Common myeloid progenitor, CD34-positive (primary cell): ENCODE results near the gene CHCHD6. TPM values are rescaled to one million over a fixed set of nuclear protein-coding genes. Genes with fewer than 3 reads are reported as not detected.

Experiments
- CTCF ChIA-PET: fragments of 350-600 bp; sonication (Branson Sonifier 250); formaldehyde crosslinking; loops from one replicate; lab custom pipeline; 2021; ENCODE audit warnings: antibody characterized with exemption; lab: Charles Lee
- POLR2A ChIA-PET: fragments of 350-600 bp; sonication (Branson Sonifier 250); formaldehyde crosslinking; loops from one replicate; lab custom pipeline; 2021; ENCODE audit warnings: antibody characterized with exemption; lab: Charles Lee
- DNase-seq, 3 donors: peaks; one replicate each; pipeline versions ENCODE4 v3.0.0 to v3.0.0-alpha.2; 2013
- H3K27ac ChIP-seq, 2 experiments: 1 replicate in 1 of 2; 2 replicates in 1 of 2; pipeline ENCODE4 v1.7.0; 2013; ENCODE audit warnings: inconsistent platforms in 2 of 2, low read length in 2 of 2, mild to moderate bottlenecking in 2 of 2, low read depth in 1 of 2, moderate library complexity in 1 of 2; ENCODE audit not compliant: severe bottlenecking in 2 of 2, insufficient read depth in 1 of 2, poor library complexity in 1 of 2
- H3K27me3 ChIP-seq, 5 experiments: replicated peaks in 2 of 5; 1 replicate in 3 of 5; 2 replicates in 2 of 5; pipeline versions ENCODE4 v1.6.1 to v1.7.0; 2013; ENCODE audit warnings: low read length in 4 of 5, mild to moderate bottlenecking in 2 of 5, moderate library complexity in 2 of 5, inconsistent platforms in 1 of 5; ENCODE audit not compliant: insufficient read depth in 5 of 5, control insufficient read depth in 4 of 5
- H3K36me3 ChIP-seq, 4 experiments: 1 replicate in 2 of 4; 2 replicates in 2 of 4; pipeline versions ENCODE4 v1.6.1 to v1.7.0; 2013; ENCODE audit warnings: low read length in 3 of 4, control low read depth in 1 of 4, mild to moderate bottlenecking in 1 of 4; ENCODE audit not compliant: control insufficient read depth in 4 of 4, insufficient read depth in 4 of 4
- H3K4me1 ChIP-seq, 4 experiments: 1 replicate in 3 of 4; 2 replicates in 1 of 4; pipeline versions ENCODE4 v1.6.1 to v1.7.1; 2013; ENCODE audit warnings: low read length in 3 of 4, mild to moderate bottlenecking in 3 of 4, control low read depth in 1 of 4, inconsistent platforms in 1 of 4, moderate library complexity in 1 of 4; ENCODE audit not compliant: control insufficient read depth in 4 of 4, insufficient read depth in 4 of 4; ENCODE audit errors: control extremely low read depth in 1 of 4
- H3K4me3 ChIP-seq, 7 experiments: 1 replicate in 4 of 7; 2 replicates in 3 of 7; pipeline versions ENCODE4 v1.5.1 to v1.7.0; 2013; ENCODE audit warnings: mild to moderate bottlenecking in 7 of 7, low read length in 6 of 7, moderate library complexity in 6 of 7, inconsistent platforms in 2 of 7, low read depth in 2 of 7, control low read depth in 1 of 7; ENCODE audit not compliant: insufficient read depth in 4 of 7, control insufficient read depth in 1 of 7; ENCODE audit errors: extremely low read depth in 1 of 7
- H3K9me3 ChIP-seq, 5 experiments: 1 replicate in 4 of 5; 2 replicates in 1 of 5; pipeline versions ENCODE4 v1.6.1 to v1.7.1; 2013; ENCODE audit warnings: low read length in 4 of 5, mild to moderate bottlenecking in 2 of 5, inconsistent platforms in 1 of 5, low read depth in 1 of 5, moderate library complexity in 1 of 5; ENCODE audit not compliant: control insufficient read depth in 4 of 5, insufficient read depth in 2 of 5; ENCODE audit errors: control extremely low read depth in 1 of 5
- whole genome bisulfite sequencing: methylation state at CpG from one replicate; pipeline ENCODE4 v1.1.5; 2013; ENCODE audit not compliant: insufficient coverage; 5-methylcytosine and 5-hydroxymethylcytosine counted together
- polyA plus RNA-seq: library from polyadenylated mRNA; unstranded; fragments of 120-200 nt; gene quantifications from one replicate; pipeline ENCODE4 v1.2.1, GENCODE V29; 2013

Gene CHCHD6
- 9.6 TPM for polyA plus RNA-seq

GRCh38 chr3:126703512-126704493, at the start of gene CHCHD6:
Gene CHCHD6 (plus strand): TSS chr3:126704240. CDS start chr3:126704313, 73 bp downstream.
- peaks cover 0 to 3% (median 0%) of the 10 kb centered on the region in 5 experiments for H3K9me3 ChIP-seq
- POLR2A ChIA-PET: no interaction called here
- CTCF ChIA-PET: interaction anchor here (0.9 to 1.4 kb wide), 3 partner anchors 10 to 24 kb away, joined by 3 read pairs; no protein-coding TSS in a partner anchor
- peak within 1 kb of the TSS; percentile 46 to 81 (median 68) for H3K4me3 ChIP-seq
- DNase-seq: peak; percentile 97 to 99 (median 97)
- 5% methylated on average over 64 of the region's 69 CpGs for WGBS
- no peak within 1 kb of the TSS for H3K27ac ChIP-seq
- H3K36me3 ChIP-seq: peaks cover 0 to 3% (median 0%) of the 10 kb centered on the region in 4 experiments
- peaks cover 0 to 17% (median 13%) of the 10 kb centered on the region in 4 experiments for H3K4me1 ChIP-seq
- peaks cover 0 to 16% (median 4%) of the 10 kb centered on the region in 5 experiments for H3K27me3 ChIP-seq

GRCh38 chr3:126654571-126655383, 49.3 kb upstream of the CHCHD6 start, which contains the start of gene TXNRD3:
Gene TXNRD3 (minus strand): TSS chr3:126655124.
- peaks cover 4 to 28% (median 12%) of the 10 kb centered on the region in 4 experiments for H3K4me1 ChIP-seq
- ChIA-PET CTCF (interaction anchor here (0.9 to 1.5 kb wide), 5 partner anchors 9 to 183 kb away, joined by 3 to 4 read pairs (median 3); no protein-coding TSS in a partner anchor), POLR2A (interaction anchor here (0.6 to 0.8 kb wide), 2 partner anchors 13 to 179 kb away, joined by 4 read pairs; partner anchors contain the start of gene ZXDC)
- H3K27me3 ChIP-seq: no peaks in the 10 kb centered on the region
- H3K9me3 ChIP-seq: peaks cover 0 to 6% (median 3%) of the 10 kb centered on the region in 5 experiments
- no peaks in the 10 kb centered on the region for H3K36me3 ChIP-seq
- peak within 1 kb of the TSS in 1 of 2 experiments; percentile 36 for H3K27ac ChIP-seq
- under 1% methylated on average over 79 of the region's 102 CpGs for WGBS
- H3K4me3 ChIP-seq: peak within 1 kb of the TSS; percentile 57 to 78 (median 72)
- peak; percentile 57 to 77 (median 67) for DNase-seq

- Histone ChIP-seq H3K9me3 (peaks cover 0 to 6% (median 3%) of the 10 kb centered on the region in 5 experiments), H3K36me3 (no peaks in the 10 kb centered on the region), H3K4me1 (peaks cover 4 to 28% (median 12%) of the 10 kb centered on the region in 4 experiments), H3K27ac (no peak overlapping the region), H3K27me3 (peaks cover 0 to 1% (median 0%) of the 10 kb centered on the region in 5 experiments), H3K4me3 (no peak overlapping the region)
- ChIA-PET POLR2A (no interaction called here), CTCF (interaction anchor here (1.2 to 1.8 kb wide), 3 partner anchors 8 to 133 kb away, joined by 3 to 6 read pairs (median 3); no protein-coding TSS in a partner anchor)
- 100% methylated on average over 10 of the region's 11 CpGs for WGBS
- DNase-seq: no peak
Measured at GRCh38 chr3:126655887-126656286, 48.2 kb upstream of the CHCHD6 start.

- Histone ChIP-seq H3K4me1 (peaks cover 4 to 28% (median 12%) of the 10 kb centered on the region in 4 experiments), H3K36me3 (no peaks in the 10 kb centered on the region), H3K27ac (no peak overlapping the region), H3K27me3 (peaks cover 0 to 2% (median 0%) of the 10 kb centered on the region in 5 experiments), H3K9me3 (peaks cover 0 to 6% (median 3%) of the 10 kb centered on the region in 5 experiments), H3K4me3 (no peak overlapping the region)
- DNase-seq: peak in 2 of 3 donors; percentile 39 to 48
- ChIA-PET POLR2A (no interaction called here), CTCF (interaction anchor here (1.0 to 2.9 kb wide), 5 partner anchors 21 to 147 kb away, joined by 3 to 12 read pairs (median 6); no protein-coding TSS in a partner anchor)
- WGBS: 52% methylated on average over 7 of the region's 8 CpGs
Measured at GRCh38 chr3:126656371-126657134, 47.5 kb upstream of the CHCHD6 start.

- WGBS: 100% methylated on average over 2 of the region's 2 CpGs
- H3K27ac ChIP-seq: no peak overlapping the region
- peaks cover 0 to 6% (median 3%) of the 10 kb centered on the region in 5 experiments for H3K9me3 ChIP-seq
- POLR2A ChIA-PET: no interaction called here
- peaks cover 0 to 2% (median 0%) of the 10 kb centered on the region in 5 experiments for H3K27me3 ChIP-seq
- H3K4me3 ChIP-seq: no peak overlapping the region
- no peak for DNase-seq
- no peaks in the 10 kb centered on the region for H3K36me3 ChIP-seq
- H3K4me1 ChIP-seq: peaks cover 4 to 28% (median 12%) of the 10 kb centered on the region in 4 experiments
- CTCF ChIA-PET: interaction anchor here (1.8 to 2.9 kb wide), 3 partner anchors 21 to 135 kb away, joined by 6 to 12 read pairs (median 8); no protein-coding TSS in a partner anchor
Measured at GRCh38 chr3:126657901-126658300, 46.1 kb upstream of the CHCHD6 start.

GRCh38 chr3:126658584-126658983, 45.5 kb upstream of the CHCHD6 start:
- CTCF ChIA-PET: interaction anchor here (2.9 kb wide), 1 partner anchor 20 kb away, joined by 12 read pairs; no protein-coding TSS in a partner anchor

More at GRCh38 chr3:126658584-126658983, 45.5 kb upstream of the CHCHD6 start:
- no peak overlapping the region for H3K27ac ChIP-seq
- WGBS: 95% methylated on average over 3 of the region's 3 CpGs
- H3K27me3 ChIP-seq: peaks cover 0 to 3% (median 0%) of the 10 kb centered on the region in 5 experiments
- no peak for DNase-seq
- POLR2A ChIA-PET: no interaction called here
- peaks cover 0 to 6% (median 3%) of the 10 kb centered on the region in 5 experiments for H3K9me3 ChIP-seq
- peaks cover 3 to 22% (median 10%) of the 10 kb centered on the region in 4 experiments for H3K4me1 ChIP-seq
- H3K36me3 ChIP-seq: no peaks in the 10 kb centered on the region
- H3K4me3 ChIP-seq: no peak overlapping the region
